ENCODE data around the gene ACTR2.

- TF ChIP-seq, protein P1, sequence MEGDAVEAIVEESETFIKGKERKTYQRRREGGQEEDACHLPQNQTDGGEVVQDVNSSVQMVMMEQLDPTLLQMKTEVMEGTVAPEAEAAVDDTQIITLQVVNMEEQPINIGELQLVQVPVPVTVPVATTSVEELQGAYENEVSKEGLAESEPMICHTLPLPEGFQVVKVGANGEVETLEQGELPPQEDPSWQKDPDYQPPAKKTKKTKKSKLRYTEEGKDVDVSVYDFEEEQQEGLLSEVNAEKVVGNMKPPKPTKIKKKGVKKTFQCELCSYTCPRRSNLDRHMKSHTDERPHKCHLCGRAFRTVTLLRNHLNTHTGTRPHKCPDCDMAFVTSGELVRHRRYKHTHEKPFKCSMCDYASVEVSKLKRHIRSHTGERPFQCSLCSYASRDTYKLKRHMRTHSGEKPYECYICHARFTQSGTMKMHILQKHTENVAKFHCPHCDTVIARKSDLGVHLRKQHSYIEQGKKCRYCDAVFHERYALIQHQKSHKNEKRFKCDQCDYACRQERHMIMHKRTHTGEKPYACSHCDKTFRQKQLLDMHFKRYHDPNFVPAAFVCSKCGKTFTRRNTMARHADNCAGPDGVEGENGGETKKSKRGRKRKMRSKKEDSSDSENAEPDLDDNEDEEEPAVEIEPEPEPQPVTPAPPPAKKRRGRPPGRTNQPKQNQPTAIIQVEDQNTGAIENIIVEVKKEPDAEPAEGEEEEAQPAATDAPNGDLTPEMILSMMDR (IDR thresholded peaks at IDR 0.05), result no peak
- TF ChIP-seq POLR2A (IDR thresholded peaks at IDR 0.05) (no peak), EP300 (IDR thresholded peaks at IDR 0.05) (no peak)
Measured at GRCh38 chr2:65294136-65294535, 66.5 kb downstream of the ACTR2 start.
